SK-N-MC (cell line): ENCODE data around the gene ADCY4.
"Not testable (repeated sequence)": the region's sequence is repeated elsewhere in the genome, so short reads cannot be mapped to it uniquely, and the experiment has no call there.

Source experiments
- DNase-seq: peaks from one replicate; pipeline ENCODE4 v3.0.0-alpha.2; 2011; ENCODE audit warnings: low read depth, low spot score
- H3K27ac ChIP-seq: fragments of 200-600 bp; sonication (generic); 2 replicates; pipeline ENCODE4 v1.5.1; 2016; ENCODE audit warnings: mixed run types
- H3K36me3 ChIP-seq: fragments of 200-600 bp; sonication (generic); 2 replicates; pipeline ENCODE4 v1.6.1; 2017; ENCODE audit warnings: antibody characterized with exemption, low read length, mixed read lengths; ENCODE audit not compliant: insufficient read depth
- H3K4me3 ChIP-seq: fragments of 200-600 bp; sonication (generic); 2 replicates; pipeline ENCODE4 v1.5.1; 2016
- H3K9ac ChIP-seq: fragments of 200-600 bp; sonication (generic); 2 replicates; pipeline ENCODE4 v1.8.0; 2017; ENCODE audit warnings: mixed run types, mixed read lengths; ENCODE audit not compliant: insufficient read length
- H3K9me3 ChIP-seq: fragments of 200-600 bp; sonication (generic); 2 replicates; pipeline ENCODE4 v1.6.1; 2017; ENCODE audit warnings: low read depth, mild to moderate bottlenecking, antibody characterized with exemption, low read length, moderate library complexity, mixed read lengths
- EZH2 ChIP-seq: fragments of 200-600 bp; sonication (generic); IDR thresholded peaks from one replicate; pipeline ENCODE4 v1.6.1; 2017; ENCODE audit warnings: antibody characterized with exemption
- FOXP2 ChIP-seq: optimal IDR thresholded peaks from 2 replicates; pipeline ENCODE3; 2011; ENCODE audit warnings: mild to moderate bottlenecking, moderate library complexity; ENCODE audit not compliant: insufficient read depth; ENCODE audit errors: extremely low read length, control extremely low read depth
- POLR2AphosphoS5 ChIP-seq: IDR thresholded peaks from 2 replicates; pipeline ENCODE4 v1.6.1; 2012; ENCODE audit warnings: mild to moderate bottlenecking, low read depth, low read length, borderline replicate concordance

The ADCY4 gene

GRCh38 chr14:24337144-24337823 lies 2.4 kb upstream of the ADCY4 start:
- no peaks in the 10 kb centered on the region for H3K36me3 ChIP-seq

GRCh38 chr14:24335461-24336171 lies 745 bp upstream of the ADCY4 start:
- Histone ChIP-seq H3K4me3 (no peak overlapping the region), H3K27ac (no peak overlapping the region), H3K9ac (no peak overlapping the region), H3K9me3 (no peaks in the 10 kb centered on the region), H3K36me3 (no peaks in the 10 kb centered on the region)
- TF ChIP-seq FOXP2 (no peak), POLR2AphosphoS5 (no peak), EZH2 (no peak)
- no peak for DNase-seq

More at GRCh38 chr14:24337144-24337823, 2.4 kb upstream of the ADCY4 start:
- Histone ChIP-seq H3K4me3 (no peak overlapping the region), H3K9ac (no peak overlapping the region), H3K27ac (no peak overlapping the region), H3K9me3 (no peaks in the 10 kb centered on the region)
- no peak for DNase-seq
- no peak for TF ChIP-seq EZH2
- TF ChIP-seq POLR2AphosphoS5, result no peak
- TF ChIP-seq FOXP2, result no peak

GRCh38 chr14:24332268-24332993 lies 2.4 kb downstream of the ADCY4 start:
- peak; percentile 11 for TF ChIP-seq FOXP2
- no peak for TF ChIP-seq EZH2
- TF ChIP-seq POLR2AphosphoS5, result no peak
- Histone ChIP-seq H3K9ac (no peak overlapping the region), H3K36me3 (no peaks in the 10 kb centered on the region), H3K27ac (no peak overlapping the region), H3K4me3 (no peak overlapping the region), H3K9me3 (no peaks in the 10 kb centered on the region)
- peak; percentile 48 for DNase-seq

- no peak overlapping the region for H3K4me3 ChIP-seq
- no peaks in the 10 kb centered on the region for H3K9me3 ChIP-seq
- H3K9ac ChIP-seq, result no peak overlapping the region
- no peaks in the 10 kb centered on the region for H3K36me3 ChIP-seq
- DNase-seq, result no peak
- no peak overlapping the region for H3K27ac ChIP-seq
- no peak for TF ChIP-seq EZH2
- no peak for TF ChIP-seq FOXP2
- no peak for TF ChIP-seq POLR2AphosphoS5
Measured at GRCh38 chr14:24331731-24332267, 3.1 kb downstream of the ADCY4 start.

GRCh38 chr14:24330973-24331674 lies 3.7 kb downstream of the ADCY4 start:
- no peak for DNase-seq
- Histone ChIP-seq H3K9ac (no peak overlapping the region), H3K9me3 (no peaks in the 10 kb centered on the region), H3K4me3 (no peak overlapping the region), H3K36me3 (no peaks in the 10 kb centered on the region), H3K27ac (no peak overlapping the region)
- TF ChIP-seq POLR2AphosphoS5, result no peak
- TF ChIP-seq FOXP2, result no peak
- TF ChIP-seq EZH2, result no peak

GRCh38 chr14:24329736-24330135 lies 5.1 kb downstream of the ADCY4 start:
- TF ChIP-seq FOXP2 (no peak), POLR2AphosphoS5 (no peak), EZH2 (no peak)
- H3K9me3 ChIP-seq, result no peaks in the 10 kb centered on the region
- H3K4me3 ChIP-seq, result no peak overlapping the region
- no peak overlapping the region for H3K27ac ChIP-seq
- no peak overlapping the region for H3K9ac ChIP-seq
- H3K36me3 ChIP-seq, result no peaks in the 10 kb centered on the region
- DNase-seq, result no peak

GRCh38 chr14:24329073-24329663 lies 5.7 kb downstream of the ADCY4 start:
- no peak for TF ChIP-seq FOXP2
- no peak overlapping the region for H3K9ac ChIP-seq
- H3K9me3 ChIP-seq, result no peaks in the 10 kb centered on the region

GRCh38 chr14:24327914-24328313 lies 7.0 kb downstream of the ADCY4 start:
- not testable (repeated sequence) for DNase-seq, H3K9ac ChIP-seq, H3K27ac ChIP-seq, H3K4me3 ChIP-seq, H3K9me3 ChIP-seq, H3K36me3 ChIP-seq

More at GRCh38 chr14:24329073-24329663, 5.7 kb downstream of the ADCY4 start:
- Histone ChIP-seq H3K27ac (no peak overlapping the region), H3K36me3 (no peaks in the 10 kb centered on the region), H3K4me3 (no peak overlapping the region)
- no peak for DNase-seq
